H9 (cell line): ENCODE results near the gene TJP2. TPM values are rescaled to one million over a fixed set of nuclear protein-coding genes. Genes with fewer than 3 reads are reported as not detected.

ENCODE experiments used
- DNase-seq: peaks from one replicate; pipeline ENCODE4 v3.0.0-alpha.2; 2017
- H2AFZ ChIP-seq: one replicate; pipeline ENCODE4 v1.6.1; 2013; ENCODE audit warnings: mild to moderate bottlenecking, low read length, control low read depth, moderate library complexity
- H2AK5ac ChIP-seq: 2 replicates; pipeline ENCODE4 v1.6.1; 2013; ENCODE audit warnings: low read length, control low read depth, mixed read lengths; ENCODE audit not compliant: insufficient read length
- H2BK120ac ChIP-seq: one replicate; pipeline ENCODE4 v1.6.1; 2013; ENCODE audit warnings: low read depth, mild to moderate bottlenecking, low read length, control low read depth, inconsistent platforms; ENCODE audit not compliant: poor library complexity, severe bottlenecking
- H2BK12ac ChIP-seq: 2 replicates; pipeline ENCODE4 v1.6.1; 2013; ENCODE audit warnings: low read length, control low read depth, mixed read lengths, low read depth; ENCODE audit not compliant: insufficient read length
- H2BK15ac ChIP-seq: 2 replicates; pipeline ENCODE4 v1.6.1; 2013; ENCODE audit warnings: low read depth, low read length, control low read depth
- H2BK20ac ChIP-seq: one replicate; pipeline ENCODE4 v1.6.1; 2013; ENCODE audit warnings: low read depth, mild to moderate bottlenecking, low read length, control low read depth, inconsistent platforms; ENCODE audit not compliant: poor library complexity, severe bottlenecking
- H2BK5ac ChIP-seq: 2 replicates; pipeline ENCODE4 v1.6.1; 2013; ENCODE audit warnings: low read length, control low read depth, mixed read lengths; ENCODE audit not compliant: insufficient read length
- H3K14ac ChIP-seq: 2 replicates; pipeline ENCODE4 v1.6.1; 2013; ENCODE audit warnings: low read length, control low read depth; ENCODE audit not compliant: insufficient read depth
- H3K18ac ChIP-seq: 2 replicates; pipeline ENCODE4 v1.6.1; 2013; ENCODE audit warnings: low read depth, mild to moderate bottlenecking, mixed read lengths, low read length, control low read depth; ENCODE audit not compliant: insufficient read length
- H3K23ac ChIP-seq: 2 replicates; pipeline ENCODE4 v1.6.1; 2013; ENCODE audit warnings: low read length, control low read depth, mixed read lengths, low read depth; ENCODE audit not compliant: insufficient read length
- H3K23me2 ChIP-seq: 2 replicates; pipeline ENCODE4 v1.6.1; 2013; ENCODE audit warnings: low read depth, mild to moderate bottlenecking, mixed read lengths, low read length, control low read depth; ENCODE audit not compliant: insufficient read length, poor library complexity, severe bottlenecking
- H3K27ac ChIP-seq: 2 replicates; pipeline ENCODE4 v1.5.1; 2013; ENCODE audit warnings: low read length, control low read depth, mixed read lengths, low read depth; ENCODE audit not compliant: insufficient read length
- H3K27me3 ChIP-seq: 2 replicates; pipeline ENCODE4 v1.6.1; 2013; ENCODE audit warnings: low read length, control low read depth, inconsistent platforms; ENCODE audit not compliant: insufficient read depth
- H3K4ac ChIP-seq: 2 replicates; pipeline ENCODE4 v1.6.1; 2013; ENCODE audit warnings: low read depth, mild to moderate bottlenecking, control low read depth, inconsistent platforms, low read length, moderate library complexity
- H3K4me1 ChIP-seq: 2 replicates; pipeline ENCODE4 v1.6.1; 2013; ENCODE audit warnings: low read length, control low read depth, inconsistent platforms; ENCODE audit not compliant: insufficient read depth
- H3K4me2 ChIP-seq: 2 replicates; pipeline ENCODE4 v1.6.1; 2013; ENCODE audit warnings: low read length, control low read depth, mixed read lengths; ENCODE audit not compliant: insufficient read length, insufficient read depth
- H3K56ac ChIP-seq: 2 replicates; pipeline ENCODE4 v1.6.1; 2013; ENCODE audit warnings: low read depth, mild to moderate bottlenecking, mixed read lengths, low read length, control low read depth; ENCODE audit not compliant: insufficient read length
- H3K79me1 ChIP-seq: 2 replicates; pipeline ENCODE4 v1.6.1; 2013; ENCODE audit warnings: low read depth, mild to moderate bottlenecking, moderate library complexity, low read length, control low read depth, inconsistent platforms; ENCODE audit not compliant: insufficient read depth, poor library complexity, severe bottlenecking
- H3K79me2 ChIP-seq: 2 replicates; pipeline ENCODE4 v1.6.1; 2013; ENCODE audit warnings: low read length, control low read depth, inconsistent platforms; ENCODE audit not compliant: insufficient read depth
- H3K9ac ChIP-seq: 2 replicates; pipeline ENCODE4 v1.6.1; 2013; ENCODE audit warnings: low read length, control low read depth, mixed read lengths; ENCODE audit not compliant: insufficient read length; ENCODE audit errors: extremely low read depth
- H3K9me3 ChIP-seq: one replicate; pipeline ENCODE4 v1.6.1; 2013; ENCODE audit warnings: low read depth, low read length, inconsistent platforms; ENCODE audit not compliant: control insufficient read depth
- H3T11ph ChIP-seq: one replicate; pipeline ENCODE4 v1.6.1; 2013; ENCODE audit warnings: mild to moderate bottlenecking, low read length, control low read depth, inconsistent platforms
- H4K20me1 ChIP-seq: one replicate; pipeline ENCODE4 v1.6.1; 2013; ENCODE audit not compliant: control insufficient read depth, insufficient read length, insufficient read depth
- H4K5ac ChIP-seq: 2 replicates; pipeline ENCODE4 v1.6.1; 2013; ENCODE audit warnings: low read depth, mild to moderate bottlenecking, mixed read lengths, low read length, control low read depth; ENCODE audit not compliant: insufficient read length
- H4K8ac ChIP-seq: replicated peaks from 2 replicates; pipeline ENCODE4 v1.6.1; 2013; ENCODE audit warnings: low read length, control low read depth, mixed read lengths, low read depth; ENCODE audit not compliant: insufficient read length
- H4K91ac ChIP-seq: 2 replicates; pipeline ENCODE4 v1.6.1; 2013; ENCODE audit warnings: low read depth, mild to moderate bottlenecking, moderate library complexity, mixed read lengths, low read length, control low read depth; ENCODE audit not compliant: insufficient read length
- H3K27ac Mint-ChIP-seq, 3 experiments: 2 replicates in 2 of 3; 3 replicates in 1 of 3; pipeline ENCODE4 v1.8.0; 2020 to 2021; ENCODE audit warnings: mixed read lengths in 3 of 3, mild to moderate bottlenecking in 1 of 3, moderate library complexity in 1 of 3
- H3K27me3 Mint-ChIP-seq: 2 replicates; pipeline ENCODE4 v1.8.0; 2021; ENCODE audit warnings: low read depth, mild to moderate bottlenecking, moderate library complexity, mixed read lengths
- H3K36me3 Mint-ChIP-seq, 3 experiments: 2 replicates in 2 of 3; 3 replicates in 1 of 3; pipeline ENCODE4 v1.8.0; 2020 to 2021; ENCODE audit warnings: low read depth in 3 of 3, mixed read lengths in 3 of 3; ENCODE audit not compliant: insufficient read depth in 1 of 3
- H3K4me1 Mint-ChIP-seq, 2 experiments: 2 replicates each; pipeline ENCODE4 v1.8.0; 2020; ENCODE audit warnings: mixed read lengths in 2 of 2
- H3K4me3 Mint-ChIP-seq, 2 experiments: 2 replicates in 1 of 2; 3 replicates in 1 of 2; pipeline ENCODE4 v1.8.0; 2020 to 2021; ENCODE audit warnings: mild to moderate bottlenecking in 2 of 2, mixed read lengths in 2 of 2, moderate library complexity in 1 of 2
- H3K9me3 Mint-ChIP-seq, 2 experiments: 2 replicates in 1 of 2; 3 replicates in 1 of 2; pipeline ENCODE4 v1.8.0; 2020; ENCODE audit warnings: mild to moderate bottlenecking in 2 of 2, mixed read lengths in 2 of 2, moderate library complexity in 1 of 2
- WGBS: extraction: QIAGEN DNeasy Blood & Tissue Kit; methylation state at CpG from one replicate; pipeline ENCODE4 v1.1.7; 2013; ENCODE audit warnings: missing lambda C conversion rate, low lambda C conversion rate, mixed read lengths; ENCODE audit not compliant: insufficient read length; ENCODE audit errors: extremely low coverage; 5-methylcytosine and 5-hydroxymethylcytosine counted together
- total RNA-seq: library from RNA; stranded (reverse); gene quantifications from 2 replicates; pipeline ENCODE4 v1.2.1, GENCODE V29; 2021
- TF ChIP-seq, protein P1 (sequence below): fragments of 200-600 bp; sonication (generic); conservative IDR thresholded peaks from 3 replicates; pipeline ENCODE4 v1.8.0; 2021; ENCODE audit warnings: antibody characterized with exemption, mild to moderate bottlenecking

Gene TJP2
- total RNA-seq, 1 experiment from 2014 or later = 130 TPM

DNA sequence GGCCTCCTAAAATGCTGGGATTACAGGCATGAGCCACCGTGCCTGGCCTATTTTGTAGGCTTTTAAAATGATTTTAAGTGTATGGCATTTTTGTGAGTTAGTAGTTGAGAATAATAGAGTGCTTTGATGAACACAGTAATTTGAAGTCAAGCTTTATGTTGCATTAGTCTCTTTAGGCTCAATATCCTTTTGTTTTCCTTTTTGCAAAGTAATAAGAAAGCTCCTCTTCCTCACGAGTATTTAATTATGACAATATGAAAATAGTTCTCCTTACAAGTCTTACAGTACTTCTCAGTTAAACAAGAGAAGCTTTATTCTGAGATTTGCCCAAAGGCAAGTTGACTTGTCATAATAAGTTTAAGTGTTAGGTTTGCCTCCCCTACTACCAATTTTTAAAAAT is 69.0 kb downstream of the TJP2 start:
- no peaks in the 10 kb centered on the region for H3K79me2 ChIP-seq
- H3K4me1 ChIP-seq = no peaks in the 10 kb centered on the region
- no peak overlapping the region for H2BK120ac ChIP-seq
- H3K14ac ChIP-seq = no peak overlapping the region
- no peak overlapping the region for H3K27ac Mint-ChIP-seq
- H3K56ac ChIP-seq = no peak overlapping the region
- TF ChIP-seq, protein P1, sequence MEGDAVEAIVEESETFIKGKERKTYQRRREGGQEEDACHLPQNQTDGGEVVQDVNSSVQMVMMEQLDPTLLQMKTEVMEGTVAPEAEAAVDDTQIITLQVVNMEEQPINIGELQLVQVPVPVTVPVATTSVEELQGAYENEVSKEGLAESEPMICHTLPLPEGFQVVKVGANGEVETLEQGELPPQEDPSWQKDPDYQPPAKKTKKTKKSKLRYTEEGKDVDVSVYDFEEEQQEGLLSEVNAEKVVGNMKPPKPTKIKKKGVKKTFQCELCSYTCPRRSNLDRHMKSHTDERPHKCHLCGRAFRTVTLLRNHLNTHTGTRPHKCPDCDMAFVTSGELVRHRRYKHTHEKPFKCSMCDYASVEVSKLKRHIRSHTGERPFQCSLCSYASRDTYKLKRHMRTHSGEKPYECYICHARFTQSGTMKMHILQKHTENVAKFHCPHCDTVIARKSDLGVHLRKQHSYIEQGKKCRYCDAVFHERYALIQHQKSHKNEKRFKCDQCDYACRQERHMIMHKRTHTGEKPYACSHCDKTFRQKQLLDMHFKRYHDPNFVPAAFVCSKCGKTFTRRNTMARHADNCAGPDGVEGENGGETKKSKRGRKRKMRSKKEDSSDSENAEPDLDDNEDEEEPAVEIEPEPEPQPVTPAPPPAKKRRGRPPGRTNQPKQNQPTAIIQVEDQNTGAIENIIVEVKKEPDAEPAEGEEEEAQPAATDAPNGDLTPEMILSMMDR = no peak
- no peaks in the 10 kb centered on the region for H4K20me1 ChIP-seq
- no peak overlapping the region for H2BK15ac ChIP-seq
- no peak overlapping the region for H4K8ac ChIP-seq
- H3K18ac ChIP-seq = no peak overlapping the region
- H3K9ac ChIP-seq = no peak overlapping the region
- no CpG with 5 or more reads among the region's 2 CpGs for WGBS
- no peak overlapping the region for H4K91ac ChIP-seq
- H2AFZ ChIP-seq = no peak overlapping the region
- H3K4me3 Mint-ChIP-seq = no peak overlapping the region
- no peaks in the 10 kb centered on the region for H3K27me3 ChIP-seq
- no peak overlapping the region for H2BK12ac ChIP-seq
- no peak overlapping the region for H2AK5ac ChIP-seq
- no peaks in the 10 kb centered on the region for H3K9me3 Mint-ChIP-seq
- no peak overlapping the region for H3K27ac ChIP-seq
- H3K27me3 Mint-ChIP-seq = no peaks in the 10 kb centered on the region
- no peak overlapping the region for H3K4me2 ChIP-seq
- H3K23me2 ChIP-seq = no peaks in the 10 kb centered on the region
- no peak for DNase-seq
- H3K79me1 ChIP-seq = no peaks in the 10 kb centered on the region
- H3T11ph ChIP-seq = no peak overlapping the region
- H3K4ac ChIP-seq = no peak overlapping the region
- no peak overlapping the region for H3K23ac ChIP-seq
- H3K4me1 Mint-ChIP-seq = no peaks in the 10 kb centered on the region
- H4K5ac ChIP-seq = no peak overlapping the region
- no peak overlapping the region for H2BK20ac ChIP-seq
- H3K36me3 Mint-ChIP-seq = peaks cover 24 to 53% (median 41%) of the 10 kb centered on the region in 3 experiments; a peak in 6 of 7 replicates
- no peak overlapping the region for H2BK5ac ChIP-seq
- H3K9me3 ChIP-seq = no peaks in the 10 kb centered on the region
